Ishikawa (cell line): ENCODE results near the gene RIN1.

Experiments used
- CEBPB ChIP-seq: IDR thresholded peaks from 2 replicates; pipeline ENCODE4 v1.6.1; 2012
- CREB1 ChIP-seq: IDR thresholded peaks from 2 replicates; pipeline ENCODE4 v1.6.1; 2012; ENCODE audit warnings: low read depth
- EGR1 ChIP-seq: IDR thresholded peaks from 2 replicates; pipeline ENCODE4 v1.6.1; 2012
- EP300 ChIP-seq: IDR thresholded peaks from 2 replicates; pipeline ENCODE4 v1.6.1; 2012; ENCODE audit warnings: borderline replicate concordance
- FOXM1 ChIP-seq: IDR thresholded peaks from 2 replicates; pipeline ENCODE4 v1.6.1; 2012; ENCODE audit warnings: low read depth, borderline replicate concordance
- NFIC ChIP-seq: IDR thresholded peaks from 2 replicates; pipeline ENCODE4 v1.6.1; 2012
- RAD21 ChIP-seq: IDR thresholded peaks from 2 replicates; pipeline ENCODE4 v1.6.1; 2012; ENCODE audit warnings: low read depth
- TAF1 ChIP-seq: IDR thresholded peaks from 2 replicates; pipeline ENCODE4 v1.6.1; 2012; ENCODE audit warnings: low read depth, mild to moderate bottlenecking
- TCF12 ChIP-seq: IDR thresholded peaks from 2 replicates; pipeline ENCODE4 v1.6.1; 2012; ENCODE audit warnings: low read depth
- TEAD4 ChIP-seq: IDR thresholded peaks from 2 replicates; pipeline ENCODE4 v1.6.1; 2012
- YY1 ChIP-seq: IDR thresholded peaks from 2 replicates; pipeline ENCODE4 v1.6.1; 2012; ENCODE audit warnings: low read depth
- ZBTB7A ChIP-seq: IDR thresholded peaks from 2 replicates; pipeline ENCODE4 v1.6.1; 2012; ENCODE audit warnings: low read depth
- TF ChIP-seq, protein P1 (sequence below): IDR thresholded peaks from 2 replicates; pipeline ENCODE4 v1.6.1; 2012
- TF ChIP-seq, protein P2 (sequence below): IDR thresholded peaks from 2 replicates; pipeline ENCODE4 v1.6.1; 2012; ENCODE audit warnings: low read depth, mild to moderate bottlenecking
- TF ChIP-seq, protein P3 (sequence below): IDR thresholded peaks from 2 replicates; pipeline ENCODE4 v1.6.1; 2012

Gene RIN1

GRCh38 chr11:66286699-66287098 is 49.5 kb downstream of the RIN1 start:
- TF ChIP-seq RAD21 (no peak), FOXM1 (no peak), TCF12 (no peak), CREB1 (no peak), TAF1 (no peak), EP300 (no peak), YY1 (no peak), TEAD4 (no peak), NFIC (no peak), CEBPB (no peak)
- TF ChIP-seq, protein P1, sequence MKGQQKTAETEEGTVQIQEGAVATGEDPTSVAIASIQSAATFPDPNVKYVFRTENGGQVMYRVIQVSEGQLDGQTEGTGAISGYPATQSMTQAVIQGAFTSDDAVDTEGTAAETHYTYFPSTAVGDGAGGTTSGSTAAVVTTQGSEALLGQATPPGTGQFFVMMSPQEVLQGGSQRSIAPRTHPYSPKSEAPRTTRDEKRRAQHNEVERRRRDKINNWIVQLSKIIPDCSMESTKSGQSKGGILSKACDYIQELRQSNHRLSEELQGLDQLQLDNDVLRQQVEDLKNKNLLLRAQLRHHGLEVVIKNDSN, result no peak
- TF ChIP-seq, protein P2, sequence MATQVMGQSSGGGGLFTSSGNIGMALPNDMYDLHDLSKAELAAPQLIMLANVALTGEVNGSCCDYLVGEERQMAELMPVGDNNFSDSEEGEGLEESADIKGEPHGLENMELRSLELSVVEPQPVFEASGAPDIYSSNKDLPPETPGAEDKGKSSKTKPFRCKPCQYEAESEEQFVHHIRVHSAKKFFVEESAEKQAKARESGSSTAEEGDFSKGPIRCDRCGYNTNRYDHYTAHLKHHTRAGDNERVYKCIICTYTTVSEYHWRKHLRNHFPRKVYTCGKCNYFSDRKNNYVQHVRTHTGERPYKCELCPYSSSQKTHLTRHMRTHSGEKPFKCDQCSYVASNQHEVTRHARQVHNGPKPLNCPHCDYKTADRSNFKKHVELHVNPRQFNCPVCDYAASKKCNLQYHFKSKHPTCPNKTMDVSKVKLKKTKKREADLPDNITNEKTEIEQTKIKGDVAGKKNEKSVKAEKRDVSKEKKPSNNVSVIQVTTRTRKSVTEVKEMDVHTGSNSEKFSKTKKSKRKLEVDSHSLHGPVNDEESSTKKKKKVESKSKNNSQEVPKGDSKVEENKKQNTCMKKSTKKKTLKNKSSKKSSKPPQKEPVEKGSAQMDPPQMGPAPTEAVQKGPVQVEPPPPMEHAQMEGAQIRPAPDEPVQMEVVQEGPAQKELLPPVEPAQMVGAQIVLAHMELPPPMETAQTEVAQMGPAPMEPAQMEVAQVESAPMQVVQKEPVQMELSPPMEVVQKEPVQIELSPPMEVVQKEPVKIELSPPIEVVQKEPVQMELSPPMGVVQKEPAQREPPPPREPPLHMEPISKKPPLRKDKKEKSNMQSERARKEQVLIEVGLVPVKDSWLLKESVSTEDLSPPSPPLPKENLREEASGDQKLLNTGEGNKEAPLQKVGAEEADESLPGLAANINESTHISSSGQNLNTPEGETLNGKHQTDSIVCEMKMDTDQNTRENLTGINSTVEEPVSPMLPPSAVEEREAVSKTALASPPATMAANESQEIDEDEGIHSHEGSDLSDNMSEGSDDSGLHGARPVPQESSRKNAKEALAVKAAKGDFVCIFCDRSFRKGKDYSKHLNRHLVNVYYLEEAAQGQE, result no peak
- TF ChIP-seq, protein P3, sequence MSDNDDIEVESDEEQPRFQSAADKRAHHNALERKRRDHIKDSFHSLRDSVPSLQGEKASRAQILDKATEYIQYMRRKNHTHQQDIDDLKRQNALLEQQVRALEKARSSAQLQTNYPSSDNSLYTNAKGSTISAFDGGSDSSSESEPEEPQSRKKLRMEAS, result no peak

GRCh38 chr11:66285250-66285947 is 50.8 kb downstream of the RIN1 start:
- TF ChIP-seq, protein P1, result no peak
- TF ChIP-seq EGR1 (no peak), EP300 (no peak), ZBTB7A (no peak), CREB1 (no peak), TAF1 (no peak), FOXM1 (no peak), CEBPB (no peak), NFIC (no peak)
- TF ChIP-seq, protein P2, result no peak
- TF ChIP-seq, protein P3, result no peak

GRCh38 chr11:66284526-66285078 is 51.6 kb downstream of the RIN1 start:
- no peak for TF ChIP-seq ZBTB7A
- TF ChIP-seq, protein P2, result no peak
- no peak for TF ChIP-seq CREB1
- no peak for TF ChIP-seq RAD21
- no peak for TF ChIP-seq TAF1
- no peak for TF ChIP-seq CEBPB
- TF ChIP-seq, protein P1, result no peak
- TF ChIP-seq TEAD4, result no peak

- TF ChIP-seq CREB1 (no peak), EP300 (no peak), YY1 (no peak), RAD21 (no peak)
- TF ChIP-seq, protein P3, result no peak
Observed at GRCh38 chr11:66283461-66284105, 52.7 kb downstream of the RIN1 start.
